Measurements from ENCODE around the gene UFD1. TPM values are rescaled to one million over a fixed set of nuclear protein-coding genes. Genes with fewer than 3 reads are reported as not detected.

UFD1 gene
- total and polyA plus RNA-seq, 9 of the 15 experiments (the other 6 are each of a cell fraction or from before 2014, with no cell fraction given) = 238 to 645 (median 363) TPM

GRCh38 chr22:19431649-19432132 lies 47.3 kb downstream of the UFD1 start, which contains the start of gene HIRA (continued):
- TF ChIP-seq ZNF584 (CRISPR knock-in tag; IDR thresholded peaks at IDR 0.05; ENCODE audit: low read depth) (no peak), EP400 (IDR thresholded peaks at IDR 0.05) (no peak), ZNF436 (CRISPR knock-in tag; IDR thresholded peaks at IDR 0.05) (no peak), ZFP30 (CRISPR knock-in tag; IDR thresholded peaks at IDR 0.05; ENCODE audit: borderline replicate concordance) (no peak), SMAD4 (CRISPR knock-in tag; conservative IDR thresholded peaks at IDR 0.05) (peak; percentile 77), MYBL2 (IDR thresholded peaks at IDR 0.05; ENCODE audit: low read depth) (no peak), MYBL2 (CRISPR knock-in tag; IDR thresholded peaks at IDR 0.05; ENCODE audit: borderline replicate concordance) (no peak), FOXJ3 (CRISPR knock-in tag; IDR thresholded peaks at IDR 0.05) (no peak), PHF8 (IDR thresholded peaks at IDR 0.05; ENCODE audit: borderline replicate concordance, low read length) (peak; percentile 46), ZNF695 (CRISPR knock-in tag; IDR thresholded peaks at IDR 0.05) (0 out of 2 replicates have a peak, but pooled peaks have one; percentile 4), BACH1 (tag; IDR thresholded peaks at IDR 0.05) (no peak), HNRNPH1 (optimal IDR thresholded peaks at IDR 0.05; ENCODE audit: low read depth, low read length) (no peak), ZNF347 (CRISPR knock-in tag; IDR thresholded peaks at IDR 0.05; ENCODE audit: low read depth) (0 out of 2 replicates have a peak, but pooled peaks have one; percentile 62), ZBTB33 (CRISPR knock-in tag; IDR thresholded peaks at IDR 0.05) (no peak), SRSF3 (IDR thresholded peaks at IDR 0.05; ENCODE audit: insufficient read depth, low read length) (peak; percentile 99), LEF1 (IDR thresholded peaks at IDR 0.05) (no peak)
- TF ChIP-seq, protein P1, sequence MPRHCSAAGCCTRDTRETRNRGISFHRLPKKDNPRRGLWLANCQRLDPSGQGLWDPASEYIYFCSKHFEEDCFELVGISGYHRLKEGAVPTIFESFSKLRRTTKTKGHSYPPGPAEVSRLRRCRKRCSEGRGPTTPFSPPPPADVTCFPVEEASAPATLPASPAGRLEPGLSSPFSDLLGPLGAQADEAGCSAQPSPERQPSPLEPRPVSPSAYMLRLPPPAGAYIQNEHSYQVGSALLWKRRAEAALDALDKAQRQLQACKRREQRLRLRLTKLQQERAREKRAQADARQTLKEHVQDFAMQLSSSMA (CRISPR knock-in tag; IDR thresholded peaks at IDR 0.05) = no peak
- TF ChIP-seq, protein P2, sequence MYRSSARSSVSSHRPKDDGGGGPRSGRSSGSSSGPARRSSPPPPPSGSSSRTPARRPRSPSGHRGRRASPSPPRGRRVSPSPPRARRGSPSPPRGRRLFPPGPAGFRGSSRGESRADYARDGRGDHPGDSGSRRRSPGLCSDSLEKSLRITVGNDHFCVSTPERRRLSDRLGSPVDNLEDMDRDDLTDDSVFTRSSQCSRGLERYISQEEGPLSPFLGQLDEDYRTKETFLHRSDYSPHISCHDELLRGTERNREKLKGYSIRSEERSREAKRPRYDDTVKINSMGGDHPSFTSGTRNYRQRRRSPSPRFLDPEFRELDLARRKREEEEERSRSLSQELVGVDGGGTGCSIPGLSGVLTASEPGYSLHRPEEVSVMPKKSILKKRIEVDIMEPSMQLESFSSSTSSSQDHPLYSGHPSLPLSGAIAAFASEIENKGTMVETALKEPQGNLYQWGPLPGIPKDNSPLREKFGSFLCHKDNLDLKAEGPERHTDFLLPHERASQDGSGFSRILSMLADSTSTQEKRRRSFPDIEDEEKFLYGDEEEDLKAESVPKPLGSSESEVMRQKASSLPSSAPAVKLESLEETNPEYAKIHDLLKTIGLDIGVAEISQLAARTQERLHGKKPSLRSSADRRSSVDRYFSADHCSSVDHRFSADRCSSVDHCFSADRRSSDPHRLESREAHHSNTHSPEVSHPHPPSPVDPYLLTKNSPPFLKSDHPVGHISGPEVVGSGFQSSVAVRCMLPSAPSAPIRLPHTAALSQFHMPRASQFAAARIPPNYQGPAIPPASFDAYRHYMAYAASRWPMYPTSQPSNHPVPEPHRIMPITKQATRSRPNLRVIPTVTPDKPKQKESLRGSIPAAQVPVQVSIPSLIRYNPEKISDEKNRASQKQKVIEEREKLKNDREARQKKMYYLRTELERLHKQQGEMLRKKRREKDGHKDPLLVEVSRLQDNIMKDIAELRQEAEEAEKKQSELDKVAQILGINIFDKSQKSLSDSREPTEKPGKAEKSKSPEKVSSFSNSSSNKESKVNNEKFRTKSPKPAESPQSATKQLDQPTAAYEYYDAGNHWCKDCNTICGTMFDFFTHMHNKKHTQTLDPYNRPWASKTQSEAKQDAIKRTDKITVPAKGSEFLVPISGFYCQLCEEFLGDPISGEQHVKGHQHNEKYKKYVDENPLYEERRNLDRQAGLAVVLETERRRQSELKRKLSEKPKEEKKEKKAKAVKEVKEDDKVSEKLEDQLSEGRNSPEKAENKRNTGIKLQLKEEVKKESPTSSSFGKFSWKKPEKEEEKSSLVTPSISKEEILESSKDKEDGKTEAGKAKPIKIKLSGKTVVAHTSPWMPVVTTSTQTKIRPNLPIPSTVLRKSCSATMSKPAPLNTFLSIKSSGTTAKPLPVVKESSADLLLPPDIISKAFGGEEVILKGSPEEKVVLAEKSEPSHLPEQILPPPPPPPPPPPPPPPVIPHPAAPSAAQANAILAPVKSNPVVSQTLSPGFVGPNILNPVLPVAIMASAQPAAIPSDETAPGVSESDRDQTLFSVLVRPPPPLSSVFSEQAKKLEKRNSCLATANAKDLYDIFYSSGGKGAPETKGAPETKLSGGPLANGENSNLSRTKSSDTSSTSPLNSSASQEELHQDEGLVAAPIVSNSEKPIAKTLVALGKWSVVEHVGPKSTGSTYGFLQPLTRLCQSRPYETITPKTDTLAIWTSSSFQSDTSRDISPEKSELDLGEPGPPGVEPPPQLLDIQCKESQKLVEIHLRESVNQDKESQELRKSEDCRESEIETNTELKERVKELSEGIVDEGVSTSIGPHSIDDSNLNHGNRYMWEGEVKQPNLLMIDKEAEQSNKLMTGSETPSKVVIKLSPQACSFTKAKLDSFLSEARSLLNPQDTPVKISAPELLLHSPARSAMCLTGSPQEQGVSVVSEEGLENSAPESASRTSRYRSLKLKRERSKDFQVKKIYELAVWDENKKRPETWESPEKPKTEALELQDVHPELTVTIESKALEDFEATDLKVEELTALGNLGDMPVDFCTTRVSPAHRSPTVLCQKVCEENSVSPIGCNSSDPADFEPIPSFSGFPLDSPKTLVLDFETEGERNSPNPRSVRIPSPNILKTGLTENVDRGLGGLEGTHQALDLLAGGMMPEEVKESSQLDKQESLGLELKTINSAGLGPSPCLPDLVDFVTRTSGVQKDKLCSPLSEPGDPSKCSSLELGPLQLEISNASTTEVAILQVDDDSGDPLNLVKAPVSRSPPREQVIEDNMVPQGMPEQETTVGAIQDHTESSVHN (IDR thresholded peaks at IDR 0.05; ENCODE audit: borderline replicate concordance in 1 of 2, low read depth in 1 of 2) = no peak
